ENCODE data around the gene SNAI3. TPM values are rescaled to one million over a fixed set of nuclear protein-coding genes. Genes with fewer than 3 reads are reported as not detected.

The SNAI3 gene
- total and polyA plus RNA-seq, 2 experiments from 2014 or later = 2.9 to 3.7 TPM

GRCh38 chr16:88650749-88651275 lies 35.5 kb downstream of the SNAI3 start, which contains the start of gene CYBA:
Gene CYBA (minus strand): TSS chr16:88651053. CDS start chr16:88651013, 40 bp downstream.
- Histone ChIP-seq H3K27ac (no peak within 1 kb of the TSS), H3K4me1 (ENCODE audit: low read depth) (peaks cover 6% of the 10 kb centered on the region), H3K4me3 (peak within 1 kb of the TSS; percentile 63), H3K27me3 (no peaks in the 10 kb centered on the region), H3K9me3 (ENCODE audit: low read depth) (no peaks in the 10 kb centered on the region), H3K36me3 (peaks cover 8% of the 10 kb centered on the region)
- DNase-seq (ENCODE audit: low read depth in 1 of 2, low spot score in 1 of 2) = peak; percentile 65 to 71
- no peak for TF ChIP-seq CTCF (IDR thresholded peaks at IDR 0.05; ENCODE audit: low read depth, low read length)

- TF ChIP-seq CTCF (IDR thresholded peaks at IDR 0.05; ENCODE audit: low read depth, low read length) = no peak
These were observed 36.2 kb downstream of the SNAI3 start for GRCh38 chr16:88649924-88650748.

GRCh38 chr16:88649195-88649923 lies 36.9 kb downstream of the SNAI3 start:
- Histone ChIP-seq H3K4me3 (no peak overlapping the region), H3K27me3 (no peaks in the 10 kb centered on the region), H3K4me1 (ENCODE audit: low read depth) (peaks cover 6% of the 10 kb centered on the region), H3K36me3 (no peaks in the 10 kb centered on the region), H3K27ac (no peak overlapping the region), H3K9me3 (ENCODE audit: low read depth) (no peaks in the 10 kb centered on the region)
- TF ChIP-seq CTCF (IDR thresholded peaks at IDR 0.05; ENCODE audit: low read depth, low read length) = no peak
- DNase-seq (ENCODE audit: low read depth in 1 of 2, low spot score in 1 of 2) = no peak

More at GRCh38 chr16:88649924-88650748, 36.2 kb downstream of the SNAI3 start:
- Histone ChIP-seq H3K4me3 (peak overlapping the region; percentile 63), H3K9me3 (ENCODE audit: low read depth) (no peaks in the 10 kb centered on the region), H3K27me3 (no peaks in the 10 kb centered on the region), H3K27ac (no peak overlapping the region), H3K4me1 (ENCODE audit: low read depth) (peaks cover 6% of the 10 kb centered on the region), H3K36me3 (peaks cover 6% of the 10 kb centered on the region)
- DNase-seq (ENCODE audit: low read depth in 1 of 2, low spot score in 1 of 2) = peak; percentile 40

- Histone ChIP-seq H3K27me3 (no peaks in the 10 kb centered on the region), H3K4me1 (ENCODE audit: low read depth) (peaks cover 6% of the 10 kb centered on the region), H3K27ac (no peak overlapping the region), H3K36me3 (no peaks in the 10 kb centered on the region), H3K4me3 (no peak overlapping the region), H3K9me3 (ENCODE audit: low read depth) (no peaks in the 10 kb centered on the region)
- TF ChIP-seq CTCF (IDR thresholded peaks at IDR 0.05; ENCODE audit: low read depth, low read length) = no peak
- no peak for DNase-seq (ENCODE audit: low read depth in 1 of 2, low spot score in 1 of 2)
These were observed 38.9 kb downstream of the SNAI3 start for GRCh38 chr16:88647178-88648070.

Measured in cardiac muscle cell (in vitro differentiated cells and primary cell).